ENCODE data around the gene RPS26.

The RPS26 gene

DNA sequence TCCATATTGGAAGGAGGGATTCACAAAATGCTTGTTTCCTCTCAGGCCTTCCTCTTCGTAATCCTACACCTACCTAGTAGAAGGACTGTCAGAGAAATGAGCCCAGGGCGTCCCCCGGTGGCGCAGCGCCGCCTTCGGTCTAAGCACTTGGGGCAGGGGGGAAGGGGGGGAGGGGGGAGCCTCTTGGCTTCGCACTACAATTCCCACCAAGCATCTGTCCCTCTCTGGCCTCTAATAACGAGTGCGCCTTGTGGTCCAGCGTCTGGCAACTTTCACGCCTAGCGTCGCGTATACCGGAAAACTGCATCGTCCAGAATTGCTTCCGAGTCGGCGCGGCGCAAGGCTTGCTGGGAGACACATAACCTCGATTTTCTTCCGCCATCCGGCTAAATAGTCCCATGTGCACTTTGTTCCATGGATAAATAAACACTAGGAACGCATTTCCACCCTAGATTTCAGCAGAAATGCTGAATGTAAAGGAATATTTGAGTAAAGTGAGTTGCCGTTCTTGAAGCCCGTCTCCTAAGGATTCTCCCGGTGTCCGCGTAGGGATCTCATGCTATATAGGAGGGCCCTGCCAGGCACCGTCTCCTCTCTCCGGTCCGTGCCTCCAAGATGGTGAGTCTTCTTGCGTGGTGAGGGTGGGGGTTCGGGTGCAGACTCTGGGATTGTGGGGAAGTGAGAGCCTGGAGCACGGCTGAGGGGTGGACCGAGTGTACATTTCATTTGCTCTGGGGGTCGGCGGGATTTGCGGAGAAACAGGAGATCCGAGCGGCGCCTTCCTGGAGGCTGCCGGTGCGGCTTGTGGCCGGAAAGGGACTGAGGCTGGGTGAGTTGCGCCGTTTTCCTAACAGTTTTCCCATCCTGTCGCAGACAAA is at the start of gene RPS26:
RPS26 (plus strand) TSS at position 367 of the 878 bp plus-strand sequence; CDS start at position 616, 249 bp downstream.
- DNase-seq = peak; percentile 98
- Histone ChIP-seq H3K27ac (peak within 1 kb of the TSS; percentile 99), H3K27me3 (ENCODE audit: insufficient read depth, low read depth, severe bottlenecking) (no peaks in the 10 kb centered on the region), H3K9me3 (ENCODE audit: severe bottlenecking) (no peaks in the 10 kb centered on the region), H3K4me3 (ENCODE audit: low read depth, low read length) (peak within 1 kb of the TSS; percentile 73), H3K36me3 (peaks cover 42% of the 10 kb centered on the region)
- TF ChIP-seq, protein P1, sequence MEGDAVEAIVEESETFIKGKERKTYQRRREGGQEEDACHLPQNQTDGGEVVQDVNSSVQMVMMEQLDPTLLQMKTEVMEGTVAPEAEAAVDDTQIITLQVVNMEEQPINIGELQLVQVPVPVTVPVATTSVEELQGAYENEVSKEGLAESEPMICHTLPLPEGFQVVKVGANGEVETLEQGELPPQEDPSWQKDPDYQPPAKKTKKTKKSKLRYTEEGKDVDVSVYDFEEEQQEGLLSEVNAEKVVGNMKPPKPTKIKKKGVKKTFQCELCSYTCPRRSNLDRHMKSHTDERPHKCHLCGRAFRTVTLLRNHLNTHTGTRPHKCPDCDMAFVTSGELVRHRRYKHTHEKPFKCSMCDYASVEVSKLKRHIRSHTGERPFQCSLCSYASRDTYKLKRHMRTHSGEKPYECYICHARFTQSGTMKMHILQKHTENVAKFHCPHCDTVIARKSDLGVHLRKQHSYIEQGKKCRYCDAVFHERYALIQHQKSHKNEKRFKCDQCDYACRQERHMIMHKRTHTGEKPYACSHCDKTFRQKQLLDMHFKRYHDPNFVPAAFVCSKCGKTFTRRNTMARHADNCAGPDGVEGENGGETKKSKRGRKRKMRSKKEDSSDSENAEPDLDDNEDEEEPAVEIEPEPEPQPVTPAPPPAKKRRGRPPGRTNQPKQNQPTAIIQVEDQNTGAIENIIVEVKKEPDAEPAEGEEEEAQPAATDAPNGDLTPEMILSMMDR (IDR thresholded peaks at IDR 0.05; ENCODE audit: low read depth, low read length) = peak; percentile 65

DNA sequence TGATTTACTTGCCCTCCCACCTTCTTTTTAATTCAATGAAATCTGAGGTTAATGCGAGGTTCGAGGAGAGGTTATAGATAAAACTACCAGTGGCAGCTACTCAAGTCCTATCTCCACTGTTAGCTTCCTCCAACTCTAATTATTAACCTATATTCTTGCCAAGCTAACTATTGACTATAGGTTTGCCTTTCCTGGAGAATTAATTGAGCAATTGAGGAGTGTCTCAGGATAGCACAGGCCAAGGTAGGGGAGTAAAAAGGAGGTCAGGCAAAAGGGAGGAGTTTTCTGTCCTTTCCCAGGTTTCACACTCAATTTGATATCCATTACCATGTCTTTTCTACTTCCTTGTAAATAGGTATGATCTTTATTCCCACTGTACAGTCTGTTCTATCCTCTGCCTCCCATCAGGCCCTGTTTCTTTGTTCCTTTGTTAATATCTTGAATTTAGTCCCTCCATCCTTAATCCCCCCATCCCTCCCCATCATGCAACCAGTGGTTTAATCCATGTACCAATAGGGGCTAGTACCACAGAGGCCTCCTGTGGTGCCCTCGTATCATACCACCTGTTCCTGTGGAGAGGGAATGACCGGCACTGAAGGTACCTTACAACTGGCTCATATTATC is 48.4 kb upstream of the RPS26 start:
- TF ChIP-seq, protein P1 (IDR thresholded peaks at IDR 0.05; ENCODE audit: low read depth, low read length) = no peak
- H3K27ac ChIP-seq = peak overlapping the region; percentile 23; the same call in 1 of the 2 replicates
- H3K36me3 ChIP-seq = peaks cover 58% of the 10 kb centered on the region
- H3K27me3 ChIP-seq (ENCODE audit: insufficient read depth, low read depth, severe bottlenecking) = no peaks in the 10 kb centered on the region
- no peaks in the 10 kb centered on the region for H3K9me3 ChIP-seq (ENCODE audit: severe bottlenecking)
- no peak overlapping the region for H3K4me3 ChIP-seq (ENCODE audit: low read depth, low read length)
- peak; percentile 27 for DNase-seq

DNA sequence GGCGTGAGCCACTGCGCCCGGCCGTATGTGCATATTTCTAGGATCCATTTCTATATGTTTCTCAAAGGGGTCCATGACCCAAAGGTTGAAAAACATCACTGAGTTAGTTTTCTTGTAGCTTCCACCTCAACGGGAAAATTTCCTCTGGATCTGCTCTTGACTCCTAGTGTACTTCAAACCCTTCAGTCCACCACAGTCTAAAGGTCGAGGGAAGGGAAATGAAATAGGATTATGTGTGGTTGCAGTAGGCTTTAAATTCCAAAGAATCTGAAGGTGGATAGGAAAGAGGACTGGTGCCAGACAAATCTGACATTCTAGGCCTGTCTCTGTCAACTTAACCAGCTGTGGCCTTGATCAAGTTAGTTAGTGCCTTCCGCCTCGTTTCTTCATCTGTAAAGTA is 46.4 kb upstream of the RPS26 start:
- Histone ChIP-seq H3K4me3 (ENCODE audit: low read depth, low read length) (no peak overlapping the region), H3K27me3 (ENCODE audit: insufficient read depth, low read depth, severe bottlenecking) (no peaks in the 10 kb centered on the region), H3K9me3 (ENCODE audit: severe bottlenecking) (no peaks in the 10 kb centered on the region), H3K27ac (no peak overlapping the region), H3K36me3 (peaks cover 40% of the 10 kb centered on the region)
- TF ChIP-seq, protein P1 (IDR thresholded peaks at IDR 0.05; ENCODE audit: low read depth, low read length) = no peak
- DNase-seq = no peak

DNA sequence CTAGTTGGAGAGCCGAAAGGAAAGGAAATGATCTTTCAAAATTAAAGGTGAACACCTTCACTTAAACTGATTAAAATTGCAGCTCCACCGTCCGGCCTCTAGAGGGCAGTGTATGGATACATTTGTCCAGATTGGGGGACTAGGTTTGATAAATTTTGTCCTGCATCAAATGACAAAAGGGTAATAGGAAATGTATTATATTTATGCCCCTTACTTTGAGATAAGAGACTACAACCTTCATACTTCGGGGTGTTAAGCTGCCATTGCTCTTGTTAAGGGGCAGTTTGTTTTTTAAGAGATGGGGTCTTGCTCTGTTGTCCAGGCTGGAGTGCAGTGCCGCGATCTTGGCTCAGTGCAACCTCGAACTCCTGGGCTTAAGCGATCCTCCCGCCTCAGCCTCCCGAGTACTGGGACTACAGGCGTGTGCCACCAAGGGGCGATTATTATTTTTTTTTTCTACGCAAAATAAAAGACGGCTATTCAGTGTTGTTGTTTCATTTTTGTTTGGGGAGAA is 45.5 kb upstream of the RPS26 start:
- DNase-seq = peak; percentile 57
- TF ChIP-seq, protein P1 (IDR thresholded peaks at IDR 0.05; ENCODE audit: low read depth, low read length) = peak; percentile 48
- no peak overlapping the region for H3K27ac ChIP-seq
- peak overlapping the region; percentile 70 for H3K4me3 ChIP-seq (ENCODE audit: low read depth, low read length)
- H3K27me3 ChIP-seq (ENCODE audit: insufficient read depth, low read depth, severe bottlenecking) = no peaks in the 10 kb centered on the region
- H3K36me3 ChIP-seq = peaks cover 31% of the 10 kb centered on the region
- H3K9me3 ChIP-seq (ENCODE audit: severe bottlenecking) = no peaks in the 10 kb centered on the region

DNA sequence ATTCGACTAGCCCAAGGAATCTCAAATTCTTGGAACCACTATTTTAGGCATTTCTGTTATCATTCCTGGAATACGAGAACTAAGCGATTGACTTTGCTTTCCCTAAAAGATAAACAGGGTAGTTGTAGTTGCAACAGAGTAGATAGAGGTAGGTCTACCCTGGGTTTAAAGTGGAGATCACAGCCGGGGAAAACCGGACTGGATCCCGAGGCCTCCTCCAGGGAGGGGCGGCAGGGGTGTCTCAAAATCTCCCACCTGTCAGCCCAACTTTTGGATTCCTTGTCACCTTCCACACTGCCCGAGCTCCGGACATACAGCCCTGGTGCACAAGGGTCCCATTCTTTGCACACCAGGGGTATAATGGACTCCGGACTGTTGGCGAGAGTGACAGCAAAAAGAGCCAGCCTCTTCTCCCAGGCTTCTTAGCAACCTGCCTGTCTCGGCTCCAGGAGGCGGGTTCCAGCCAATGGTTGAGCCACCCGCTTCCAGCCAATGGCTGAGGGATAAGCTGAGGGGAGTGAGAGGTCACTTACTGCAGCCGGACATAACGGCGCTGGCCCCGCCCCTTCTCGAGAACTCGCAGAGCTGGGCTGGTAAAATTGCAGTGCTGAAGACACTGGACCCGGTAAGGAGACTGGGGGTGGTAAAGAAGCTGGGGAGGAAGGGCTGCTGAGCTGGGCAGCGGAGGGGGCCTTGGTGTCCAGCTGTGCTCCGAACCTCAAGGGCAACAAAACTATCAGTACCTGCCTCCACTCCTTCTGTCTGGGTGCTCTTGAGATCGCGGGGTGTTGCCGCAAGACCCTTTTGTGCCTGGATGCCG is 44.8 kb upstream of the RPS26 start, which contains the start of gene SUOX:
SUOX (plus strand) TSS at position 562 of the 820 bp plus-strand sequence. CDS start 4,946 bp downstream, outside the sequence.
- no peaks in the 10 kb centered on the region for H3K9me3 ChIP-seq (ENCODE audit: severe bottlenecking)
- H3K27ac ChIP-seq = peak within 1 kb of the TSS; percentile 49
- TF ChIP-seq, protein P1 (IDR thresholded peaks at IDR 0.05; ENCODE audit: low read depth, low read length) = no peak
- no peaks in the 10 kb centered on the region for H3K27me3 ChIP-seq (ENCODE audit: insufficient read depth, low read depth, severe bottlenecking)
- peak; percentile 97 for DNase-seq
- H3K36me3 ChIP-seq = peaks cover 28% of the 10 kb centered on the region
- peak within 1 kb of the TSS; percentile 70 for H3K4me3 ChIP-seq (ENCODE audit: low read depth, low read length)

Measured in WERI-Rb-1 (cell line).